HepG2 (cell line): ENCODE data around the gene AMBRA1. TPM values are rescaled to one million over a fixed set of nuclear protein-coding genes. Genes with fewer than 3 reads are reported as not detected.

ENCODE experiments used
- ARID2 ChIP-seq: sonication (generic); formaldehyde crosslinking; IDR thresholded peaks from 2 replicates; pipeline ENCODE4 v1.8.1; 2022; ENCODE audit warnings: mild to moderate bottlenecking, missing genetic modification reagents, borderline replicate concordance
- ATF6 ChIP-seq: sonication (generic); formaldehyde crosslinking; conservative IDR thresholded peaks from 2 replicates; pipeline ENCODE4 v1.4.0; 2020; ENCODE audit warnings: missing genetic modification reagents
- CC2D1A ChIP-seq: sonication (generic); formaldehyde crosslinking; IDR thresholded peaks from 2 replicates; pipeline ENCODE4 v1.8.1; 2023; ENCODE audit warnings: mild to moderate bottlenecking, missing genetic modification reagents
- GZF1 ChIP-seq: sonication (generic); formaldehyde crosslinking; IDR thresholded peaks from 2 replicates; pipeline ENCODE4 v1.5.1; 2020; ENCODE audit warnings: mild to moderate bottlenecking, missing genetic modification reagents
- HOXD1 ChIP-seq: sonication (generic); formaldehyde crosslinking; IDR thresholded peaks from 2 replicates; pipeline ENCODE4 v1.5.0; 2020; ENCODE audit warnings: missing genetic modification reagents
- KDM3A ChIP-seq: IDR thresholded peaks from 2 replicates; pipeline ENCODE4 v1.6.1; 2018; ENCODE audit warnings: low read depth, missing compliant biosample characterization
- KLF13 ChIP-seq: sonication (generic); formaldehyde crosslinking; IDR thresholded peaks from 2 replicates; pipeline ENCODE4 v1.4.0; 2020; ENCODE audit warnings: mild to moderate bottlenecking, missing genetic modification reagents
- KLF15 ChIP-seq: sonication (generic); formaldehyde crosslinking; IDR thresholded peaks from 2 replicates; pipeline ENCODE4 v1.8.1; 2023; ENCODE audit warnings: borderline replicate concordance, mild to moderate bottlenecking, inconsistent platforms, missing genetic modification reagents, mixed read lengths
- NCOR1 ChIP-seq: fragments of 200-600 bp; sonication (generic); IDR thresholded peaks from 2 replicates; pipeline ENCODE4 v1.7.0; 2017; ENCODE audit warnings: antibody characterized with exemption, low read length, borderline replicate concordance
- PLRG1 ChIP-seq: fragments of 450-650 bp; conservative IDR thresholded peaks from 2 replicates; pipeline ENCODE4 v1.6.1; 2016
- PLSCR1 ChIP-seq: sonication (generic); formaldehyde crosslinking; IDR thresholded peaks from 2 replicates; pipeline ENCODE4 v1.5.0; 2020; ENCODE audit warnings: missing genetic modification reagents, mild to moderate bottlenecking, borderline replicate concordance
- RNF2 ChIP-seq: fragments of 450-650 bp; conservative IDR thresholded peaks from 2 replicates; pipeline ENCODE4 v1.6.1; 2016; ENCODE audit warnings: low read depth
- SCMH1 ChIP-seq: sonication (generic); formaldehyde crosslinking; IDR thresholded peaks from 2 replicates; pipeline ENCODE4 v1.9.0; 2021; ENCODE audit warnings: missing genetic modification reagents, mild to moderate bottlenecking, borderline replicate concordance
- TCF12 ChIP-seq, 2 experiments: fragments of 450-650 bp in 1 of 2; sonication (generic) in 1 of 2; formaldehyde crosslinking in 1 of 2; IDR thresholded peaks; 2 replicates each; pipeline versions ENCODE4 v1.6.1 to v1.8.0; 2017 to 2022; ENCODE audit warnings: antibody characterized with exemption in 1 of 2, mild to moderate bottlenecking in 1 of 2, missing genetic modification reagents in 1 of 2, moderate library complexity in 1 of 2
- THRA ChIP-seq: sonication (generic); formaldehyde crosslinking; IDR thresholded peaks from 2 replicates; pipeline ENCODE4 v1.4.0; 2020; ENCODE audit warnings: missing genetic modification reagents, borderline replicate concordance
- YY1 ChIP-seq: IDR thresholded peaks from 2 replicates; pipeline ENCODE4 v1.6.1; 2011; ENCODE audit warnings: low read length, low read depth, moderate library complexity, mild to moderate bottlenecking; ENCODE audit not compliant: insufficient read depth, insufficient replicate concordance
- ZC3H4 ChIP-seq: sonication (generic); formaldehyde crosslinking; IDR thresholded peaks from 2 replicates; pipeline ENCODE4 v1.4.0; 2020; ENCODE audit warnings: missing genetic modification reagents, borderline replicate concordance
- ZFP91 ChIP-seq: sonication (generic); formaldehyde crosslinking; IDR thresholded peaks from 2 replicates; pipeline ENCODE4 v1.9.0; 2022; ENCODE audit warnings: missing genetic modification reagents, mild to moderate bottlenecking, borderline replicate concordance
- ZNF260 ChIP-seq: sonication (generic); formaldehyde crosslinking; IDR thresholded peaks from 2 replicates; pipeline ENCODE4 v1.4.0; 2020; ENCODE audit warnings: missing genetic modification reagents, low read depth, mild to moderate bottlenecking, borderline replicate concordance
- ZNF451 ChIP-seq: sonication (generic); formaldehyde crosslinking; IDR thresholded peaks from 2 replicates; pipeline ENCODE4 v1.5.0; 2020; ENCODE audit warnings: mild to moderate bottlenecking, missing genetic modification reagents
- ZNF460 ChIP-seq: sonication (generic); formaldehyde crosslinking; IDR thresholded peaks from 2 replicates; pipeline ENCODE4 v1.5.1; 2020; ENCODE audit warnings: missing genetic modification reagents, mild to moderate bottlenecking, borderline replicate concordance
- ZNF598 ChIP-seq: sonication (generic); formaldehyde crosslinking; IDR thresholded peaks from 2 replicates; pipeline ENCODE4 v1.5.1; 2020; ENCODE audit warnings: mild to moderate bottlenecking, missing genetic modification reagents, borderline replicate concordance
- ZNF773 ChIP-seq: sonication (generic); formaldehyde crosslinking; IDR thresholded peaks from 2 replicates; pipeline ENCODE4 v1.4.0; 2020; ENCODE audit warnings: missing genetic modification reagents, borderline replicate concordance
- ZSCAN20 ChIP-seq: sonication (generic); formaldehyde crosslinking; IDR thresholded peaks from 2 replicates; pipeline ENCODE4 v1.4.0; 2020; ENCODE audit warnings: missing genetic modification reagents, mild to moderate bottlenecking, borderline replicate concordance
- polyA plus RNA-seq, 8 experiments: library from polyadenylated mRNA; depleted of rRNA in 3 of 8; stranded (reverse) in 7 of 8; unstranded in 1 of 8; fragments of >200 nt; fragmentation: Illumina TruSeq in 4 of 8; extraction: Trizol in 4 of 8; gene quantifications; 2 replicates each; pipeline versions ENCODE4 v1.2.1 to v1.2.3, GENCODE V29; 2011 to 2016; ENCODE audit warnings: low read depth in 4 of 8, missing spikeins in 1 of 8, mixed read lengths in 1 of 8; ENCODE audit not compliant: insufficient read depth in 1 of 8
- total RNA-seq, 5 experiments: library from RNA; depleted of rRNA; stranded (reverse); fragments of >200 nt; fragmentation: Illumina TruSeq; extraction: Trizol; gene quantifications; 2 replicates each; pipeline ENCODE4 v1.2.3, GENCODE V29; 2016; ENCODE audit warnings: low read depth in 1 of 5

AMBRA1 gene
- total and polyA plus RNA-seq, 2 of the 13 experiments (the other 11 are each of a cell fraction or from before 2014, with no cell fraction given) = 15.7 to 26.0 TPM

GRCh38 chr11:46380340-46381047 is 213.3 kb downstream of the AMBRA1 start (continued):
- TF ChIP-seq ZNF260 (CRISPR knock-in tag) (no peak), ZC3H4 (CRISPR knock-in tag) (no peak), ZFP91 (CRISPR knock-in tag) (peak; percentile 57; the same call in 1 of the 2 replicates), KDM3A (CRISPR knock-in tag) (no peak), CC2D1A (CRISPR knock-in tag) (no peak), YY1 (no peak), KLF15 (no peak; the same call in 1 of the 2 replicates), GZF1 (CRISPR knock-in tag) (no peak), ATF6 (CRISPR knock-in tag) (no peak), ZNF773 (CRISPR knock-in tag) (no peak), PLRG1 (no peak), RNF2 (no peak), ZNF451 (CRISPR knock-in tag) (0 out of 2 replicates have a peak, but pooled peaks have one; percentile 38), TCF12 (IDR thresholded peaks at IDR 0.05) (no peak), TCF12 (CRISPR knock-in tag; IDR thresholded peaks at IDR 0.05) (no peak), HOXD1 (CRISPR knock-in tag) (no peak), ARID2 (CRISPR knock-in tag) (peak; percentile 71; the same call in 1 of the 2 replicates), KLF13 (CRISPR knock-in tag) (no peak), ZSCAN20 (CRISPR knock-in tag) (no peak), NCOR1 (no peak), ZNF460 (CRISPR knock-in tag) (no peak), SCMH1 (no peak), THRA (no peak), ZNF598 (CRISPR knock-in tag) (no peak), PLSCR1 (CRISPR knock-in tag) (no peak)
